Heart left ventricle (tissue), 13 donors: ENCODE measurements around the gene FAF1.

Experiments used
- CTCF ChIP-seq, 12 donors: fragments of 200-600 bp; sonication (generic) in 4 of 12; IDR thresholded peaks; one replicate each; pipeline versions ENCODE4 v1.5.0 to v1.8.0; 2018 to 2022; ENCODE audit warnings: antibody characterized with exemption in 12 of 12, mild to moderate bottlenecking in 5 of 12
- POLR2A ChIP-seq, 2 donors: fragments of 450-650 bp; IDR thresholded peaks; one replicate each; pipeline ENCODE4 v1.6.1; 2017; ENCODE audit warnings: antibody characterized with exemption in 2 of 2, mild to moderate bottlenecking in 2 of 2, moderate library complexity in 2 of 2
- donor health status: ischemic (EF 13 %, LVEDD 7.1; RV severe dilation, severe dysfunction).
- donor health status: DM: no; HTN: yes; CAD: no.
- donor health status: DM: no; HTN: no; CAD: no.
- donor health status: ischemic (EF 25% LVEDD 6.9; RV normal size, moderate dysfunction).
- donor health status: ischemic (EF 25% LVEDD 5.7; RV mildly dilated, moderate dysfunction).
- donor health status: ischemic (EF 35%, LVEDD 5.7; RV mildly dilated, moderate dysfunction).
- donor health status: nonischemic (EF 11% LVEDD 7.7; RV severe dilation, severe dysfunction).
- donor health status: DM: yes; HTN: yes; CAD: no.
- donor health status: PGD.
- donor health status: ischemic (EF 29% LVEDD 5.4; RV normal size, mild dysfunction).
- donor health status: nonischemic (EF 23%, LVEDD 6.1; RV moderate dilation, normal function).

- TF ChIP-seq CTCF (IDR thresholded peaks at IDR 0.05) (no peak), POLR2A (IDR thresholded peaks at IDR 0.05) (no peak)
Measured at GRCh38 chr1:50426108-50426700, 533.9 kb downstream of the FAF1 start.
